K562 (cell line): Measurements from ENCODE around the gene TNFRSF13B. TPM values are rescaled to one million over a fixed set of nuclear protein-coding genes. Genes with fewer than 3 reads are reported as not detected.

ENCODE experiments used
- ATAC-seq: fragments of 200-7000 bp; cut with Tn5 transposase; 3 replicates; pipeline ENCODE4 v1.9.1; 2020; ENCODE audit warnings: moderate library complexity
- BruUV-seq: library from RNA; stranded (reverse); fragments of 400-500 nt; replicated peaks from 2 replicates; lab custom pipeline; 2021; lab: Mats Ljungman, UMichigan
- CTCF ChIA-PET: fragments of 300-600 bp; formaldehyde crosslinking; extraction: SDS; loops from one replicate; lab custom pipeline; 2021; ENCODE audit warnings: low intra/inter-chr PET ratio; lab: Yijun Ruan, JAX
- POLR2A ChIA-PET: fragments of 300-600, 350-650 bp; sonication (Branson Sonifier 250); formaldehyde crosslinking; extraction: SDS; loops from one replicate; lab custom pipeline; 2021; ENCODE audit warnings: antibody characterized with exemption, inconsistent platforms; lab: Yijun Ruan, JAX
- DNase-seq, 4 experiments: peaks; one replicate each; pipeline versions ENCODE4 v3.0.0 to v3.0.0-alpha.2; 2011 to 2018; ENCODE audit warnings: low spot score in 3 of 4, mixed read lengths in 3 of 4; ENCODE audit errors: extremely low read depth in 1 of 4
- FAIRE-seq: peaks from 2 replicates; lab custom pipeline; 2011; peaks lifted over from hg19 to GRCh38; lab: Jason Lieb, UNC
- H2AFZ ChIP-seq: 2 replicates; pipeline ENCODE4 v1.6.0; 2011; ENCODE audit warnings: low read depth, low read length, control low read depth, inconsistent platforms
- H3K27ac ChIP-seq: fragments of 200-600 bp; 3 replicates; pipeline ENCODE4 v1.8.0; 2011; ENCODE audit warnings: low read depth, mild to moderate bottlenecking, control low read depth, inconsistent platforms, low read length, moderate library complexity, mixed read lengths; ENCODE audit errors: extremely low read depth
- H3K27me3 ChIP-seq, 2 experiments: fragments of 300-600 bp in 1 of 2; 2 replicates in 1 of 2; 3 replicates in 1 of 2; pipeline versions ENCODE4 v1.6.0 to v1.8.0; 2011; ENCODE audit warnings: inconsistent platforms in 2 of 2, low read length in 2 of 2, mild to moderate bottlenecking in 1 of 2, mixed read lengths in 1 of 2, moderate library complexity in 1 of 2; ENCODE audit not compliant: control insufficient read depth in 2 of 2, insufficient read depth in 2 of 2
- H3K36me3 ChIP-seq: fragments of 300-600 bp; 3 replicates; pipeline ENCODE4 v1.8.0; 2011; ENCODE audit warnings: mild to moderate bottlenecking, low read length, inconsistent platforms; ENCODE audit not compliant: control insufficient read depth, insufficient read depth
- H3K4me1 ChIP-seq, 2 experiments: fragments of 200-600 bp in 1 of 2; replicated peaks in 1 of 2; 2 replicates in 1 of 2; 3 replicates in 1 of 2; pipeline versions ENCODE4 v1.5.1 to v1.8.0; 2011; ENCODE audit warnings: inconsistent platforms in 2 of 2, low read length in 2 of 2, mild to moderate bottlenecking in 1 of 2, mixed read lengths in 1 of 2, moderate library complexity in 1 of 2; ENCODE audit not compliant: control insufficient read depth in 2 of 2, insufficient read depth in 2 of 2
- H3K4me2 ChIP-seq: 2 replicates; pipeline ENCODE4 v1.6.1; 2011; ENCODE audit warnings: low read length, control low read depth, inconsistent platforms, mixed read lengths; ENCODE audit not compliant: insufficient read depth
- H3K4me3 ChIP-seq: fragments of 200-600 bp; sonication (generic), shearing (Covaris generic); 2 replicates; pipeline ENCODE4 v1.5.1; 2016; ENCODE audit warnings: control low read depth, inconsistent platforms
- H3K79me2 ChIP-seq: fragments of 200-600 bp; 3 replicates; pipeline ENCODE4 v1.8.0; 2011; ENCODE audit warnings: low read length, inconsistent platforms; ENCODE audit not compliant: control insufficient read depth, insufficient read depth
- H3K9ac ChIP-seq, 2 experiments: 2 replicates each; pipeline versions ENCODE4 v1.6.0 to v1.6.1; 2011; ENCODE audit warnings: low read depth in 2 of 2, low read length in 2 of 2, control low read depth in 1 of 2, inconsistent platforms in 1 of 2, mild to moderate bottlenecking in 1 of 2, mixed read lengths in 1 of 2; ENCODE audit not compliant: insufficient read depth in 1 of 2
- H3K9me1 ChIP-seq: one replicate; pipeline ENCODE4 v1.6.0; 2011; ENCODE audit warnings: inconsistent platforms, mild to moderate bottlenecking, low read length, moderate library complexity; ENCODE audit not compliant: control insufficient read depth, insufficient read depth
- H3K9me3 ChIP-seq: replicated peaks from 2 replicates; pipeline ENCODE4 v1.5.1; 2011; ENCODE audit warnings: low read depth, low read length, inconsistent platforms; ENCODE audit not compliant: control insufficient read depth, insufficient read depth
- H4K20me1 ChIP-seq: replicated peaks from 2 replicates; pipeline ENCODE4 v1.6.1; 2011; ENCODE audit warnings: low read length, inconsistent platforms, mixed read lengths; ENCODE audit not compliant: control insufficient read depth, insufficient read depth
- ARHGAP35 ChIP-seq: fragments of 450-650 bp; IDR thresholded peaks from 2 replicates; pipeline ENCODE4 v1.6.1; 2018; ENCODE audit not compliant: partially characterized antibody
- CTBP1 ChIP-seq: fragments of 450-650 bp; IDR thresholded peaks from 2 replicates; pipeline ENCODE4 v1.6.1; 2016; ENCODE audit warnings: borderline replicate concordance
- EGR1 ChIP-seq: fragments of 450-650 bp; conservative IDR thresholded peaks from 2 replicates; pipeline ENCODE4 v1.6.1; 2017; ENCODE audit warnings: mild to moderate bottlenecking
- KDM1A ChIP-seq, 2 experiments: fragments of 450-650 bp; IDR thresholded peaks; 2 replicates each; pipeline ENCODE4 v1.6.1; 2016; ENCODE audit warnings: mild to moderate bottlenecking in 2 of 2
- PTBP1 ChIP-seq: fragments of 200-400 bp; formaldehyde crosslinking; IDR thresholded peaks from 2 replicates; pipeline ENCODE4 v1.6.1; 2017; ENCODE audit warnings: low read depth, low read length
- SOX6 ChIP-seq: fragments of 450-650 bp; IDR thresholded peaks from 2 replicates; pipeline ENCODE4 v1.6.1; 2014; ENCODE audit warnings: mild to moderate bottlenecking
- WGBS: fragments of 100-300 bp; shearing (Covaris generic); methylation state at CpG from one replicate; pipeline ENCODE4 v1.1.6; 2016; ENCODE audit warnings: low coverage, mixed read lengths; ENCODE audit not compliant: insufficient coverage; ENCODE audit errors: missing lambda C conversion rate; 5-methylcytosine and 5-hydroxymethylcytosine counted together
- in situ Hi-C: fragments of 300-500 bp; cut with MboI; formaldehyde crosslinking; loops from 4 replicates; pipeline ENCODE4 v1.15.0; 2018; ENCODE audit warnings: inconsistent platforms, mixed read lengths
- intact Hi-C: fragments of 100-400 bp; cut with micrococcal nuclease; formaldehyde crosslinking; loops from 2 replicates; pipeline ENCODE4 v1.14.2; 2022
- polyA plus RNA-seq, 8 experiments: library from polyadenylated mRNA; depleted of rRNA in 4 of 8; stranded (reverse) in 5 of 8; unstranded in 3 of 8; fragments of >200 nt; fragmentation: Nextera tagmentation in 2 of 8; fragmentation: Illumina TruSeq in 1 of 8; extraction: Ambion mirVana in 2 of 8; extraction: Trizol in 1 of 8; gene quantifications; 2 replicates each; pipeline versions ENCODE4 v1.2.1 to v1.2.3, GENCODE V29; 2011 to 2014; ENCODE audit warnings: inconsistent platforms in 1 of 8, missing spikeins in 1 of 8
- total RNA-seq, 7 experiments: library from RNA; depleted of rRNA in 6 of 7; stranded (reverse); fragments of >200 nt in 6 of 7; fragmentation: Illumina TruSeq in 2 of 7; extraction: Trizol in 2 of 7; gene quantifications; 2 replicates each; pipeline versions ENCODE4 v1.2.1 to v1.2.3, GENCODE V29; 2011 to 2021; ENCODE audit warnings: low replicate concordance in 1 of 7
- TF ChIP-seq, protein P1 (sequence below), 2 experiments: fragments of 250-450 bp in 1 of 2; fragments of 450-650 bp in 1 of 2; sonication (Bioruptor Pico) in 1 of 2; IDR thresholded peaks; 2 replicates each; pipeline versions ENCODE4 v1.6.1 to v1.8.0; 2016 to 2021; ENCODE audit warnings: mild to moderate bottlenecking in 2 of 2, moderate library complexity in 2 of 2, missing compliant biosample characterization in 1 of 2, missing genetic modification characterization in 1 of 2
- TF ChIP-seq, protein P2 (sequence below): fragments of 250-450 bp; sonication (Bioruptor Pico); IDR thresholded peaks from 2 replicates; pipeline ENCODE4 v1.8.0; 2021; ENCODE audit warnings: moderate library complexity, mild to moderate bottlenecking, inconsistent platforms
- TF ChIP-seq, protein P3 (sequence below): fragments of 200-800 bp; sonication (Bioruptor generic); IDR thresholded peaks from 2 replicates; pipeline ENCODE4 v1.6.1; 2017; ENCODE audit warnings: missing genetic modification characterization, missing compliant biosample characterization
- TF ChIP-seq, protein P4 (sequence below), 2 experiments: fragments of 450-650 bp in 1 of 2; sonication (generic) in 1 of 2; formaldehyde crosslinking in 1 of 2; IDR thresholded peaks in 1 of 2; conservative IDR thresholded peaks in 1 of 2; 2 replicates each; pipeline versions ENCODE4 v1.6.1 to v1.8.1; 2016 to 2023; ENCODE audit warnings: mild to moderate bottlenecking in 2 of 2, moderate library complexity in 2 of 2, inconsistent platforms in 1 of 2, missing genetic modification reagents in 1 of 2

Gene TNFRSF13B
- total and polyA plus RNA-seq, 9 of the 15 experiments (the other 6 are each of a cell fraction or from before 2014, with no cell fraction given), result not detected

DNA sequence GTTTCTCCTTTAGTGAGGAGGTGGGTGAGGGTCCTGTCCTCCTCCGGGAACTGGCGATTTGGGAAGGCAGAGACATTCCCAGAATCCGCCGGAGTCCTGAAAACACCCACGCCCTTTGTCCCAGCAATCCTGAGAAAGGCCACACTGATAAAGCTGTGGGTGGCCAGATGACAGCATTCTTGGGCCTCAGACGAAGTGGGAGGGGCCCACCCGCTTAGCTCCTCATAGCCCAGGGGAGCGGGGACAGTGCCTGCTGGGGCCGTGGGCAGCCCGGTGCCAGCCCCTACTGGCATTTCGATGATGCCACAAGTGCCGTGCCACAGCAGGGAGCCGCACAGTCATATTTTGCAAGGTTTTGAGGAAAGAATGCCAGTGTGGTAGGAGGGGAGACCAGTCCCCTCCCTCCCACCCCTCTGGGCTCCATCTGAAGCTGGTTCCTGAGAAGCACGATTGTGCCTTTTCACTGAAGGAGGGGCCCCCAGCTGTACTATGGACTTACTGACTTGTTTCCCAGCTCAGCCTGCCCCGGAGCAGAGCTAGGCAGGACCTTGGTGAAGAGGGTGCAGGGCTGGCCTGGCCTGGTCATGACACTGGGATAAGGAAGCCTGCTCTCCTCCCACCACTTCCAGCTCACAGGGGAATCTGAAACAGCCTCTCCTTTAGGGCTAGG, 49.4 kb upstream of the TNFRSF13B start:
- no peaks in the 10 kb centered on the region for H4K20me1 ChIP-seq
- peak; percentile 82 for ATAC-seq
- peak; percentile 52 for FAIRE-seq
- peak; percentile 38 to 50 (median 44) for DNase-seq
- intact Hi-C loops (no loop called here), in situ Hi-C loops (no loop called here)
- no peak overlapping the region for H3K4me3 ChIP-seq
- H3K9me3 ChIP-seq, result no peaks in the 10 kb centered on the region
- H3K27ac ChIP-seq, result no peak overlapping the region
- no TSS peak for BruUV-seq
- 6% methylated on average over 8 of the region's 15 CpGs for WGBS
- H3K9ac ChIP-seq, result no peak overlapping the region; a peak in 1 of 4 replicates
- no peaks in the 10 kb centered on the region for H3K79me2 ChIP-seq
- TF ChIP-seq, protein P1, sequence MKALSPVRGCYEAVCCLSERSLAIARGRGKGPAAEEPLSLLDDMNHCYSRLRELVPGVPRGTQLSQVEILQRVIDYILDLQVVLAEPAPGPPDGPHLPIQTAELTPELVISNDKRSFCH (CRISPR knock-in tag; IDR thresholded peaks at IDR 0.05), result no peak
- TF ChIP-seq, protein P1 (tag; IDR thresholded peaks at IDR 0.05), result peak; percentile 49; the same call in 1 of the 2 replicates
- TF ChIP-seq, protein P2, sequence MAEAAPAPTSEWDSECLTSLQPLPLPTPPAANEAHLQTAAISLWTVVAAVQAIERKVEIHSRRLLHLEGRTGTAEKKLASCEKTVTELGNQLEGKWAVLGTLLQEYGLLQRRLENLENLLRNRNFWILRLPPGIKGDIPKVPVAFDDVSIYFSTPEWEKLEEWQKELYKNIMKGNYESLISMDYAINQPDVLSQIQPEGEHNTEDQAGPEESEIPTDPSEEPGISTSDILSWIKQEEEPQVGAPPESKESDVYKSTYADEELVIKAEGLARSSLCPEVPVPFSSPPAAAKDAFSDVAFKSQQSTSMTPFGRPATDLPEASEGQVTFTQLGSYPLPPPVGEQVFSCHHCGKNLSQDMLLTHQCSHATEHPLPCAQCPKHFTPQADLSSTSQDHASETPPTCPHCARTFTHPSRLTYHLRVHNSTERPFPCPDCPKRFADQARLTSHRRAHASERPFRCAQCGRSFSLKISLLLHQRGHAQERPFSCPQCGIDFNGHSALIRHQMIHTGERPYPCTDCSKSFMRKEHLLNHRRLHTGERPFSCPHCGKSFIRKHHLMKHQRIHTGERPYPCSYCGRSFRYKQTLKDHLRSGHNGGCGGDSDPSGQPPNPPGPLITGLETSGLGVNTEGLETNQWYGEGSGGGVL, result no peak
- TF ChIP-seq, protein P3, sequence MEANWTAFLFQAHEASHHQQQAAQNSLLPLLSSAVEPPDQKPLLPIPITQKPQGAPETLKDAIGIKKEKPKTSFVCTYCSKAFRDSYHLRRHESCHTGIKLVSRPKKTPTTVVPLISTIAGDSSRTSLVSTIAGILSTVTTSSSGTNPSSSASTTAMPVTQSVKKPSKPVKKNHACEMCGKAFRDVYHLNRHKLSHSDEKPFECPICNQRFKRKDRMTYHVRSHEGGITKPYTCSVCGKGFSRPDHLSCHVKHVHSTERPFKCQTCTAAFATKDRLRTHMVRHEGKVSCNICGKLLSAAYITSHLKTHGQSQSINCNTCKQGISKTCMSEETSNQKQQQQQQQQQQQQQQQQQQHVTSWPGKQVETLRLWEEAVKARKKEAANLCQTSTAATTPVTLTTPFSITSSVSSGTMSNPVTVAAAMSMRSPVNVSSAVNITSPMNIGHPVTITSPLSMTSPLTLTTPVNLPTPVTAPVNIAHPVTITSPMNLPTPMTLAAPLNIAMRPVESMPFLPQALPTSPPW (CRISPR knock-in tag), result peak; percentile 45; the same call in 1 of the 2 replicates
- TF ChIP-seq, protein P4, sequence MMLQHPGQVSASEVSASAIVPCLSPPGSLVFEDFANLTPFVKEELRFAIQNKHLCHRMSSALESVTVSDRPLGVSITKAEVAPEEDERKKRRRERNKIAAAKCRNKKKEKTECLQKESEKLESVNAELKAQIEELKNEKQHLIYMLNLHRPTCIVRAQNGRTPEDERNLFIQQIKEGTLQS (IDR thresholded peaks at IDR 0.05), result no peak
- TF ChIP-seq, protein P4 (CRISPR knock-in tag; conservative IDR thresholded peaks at IDR 0.05), result no peak
- no peak for TF ChIP-seq ARHGAP35
- peak; percentile 83 for TF ChIP-seq EGR1
- TF ChIP-seq CTBP1, result 0 out of 2 replicates have a peak, but pooled peaks have one; percentile 11
- TF ChIP-seq SOX6, result no peak
- TF ChIP-seq PTBP1, result no peak
- no peak for TF ChIP-seq KDM1A (IDR thresholded peaks at IDR 0.05)
- ChIA-PET CTCF (no interaction called here), POLR2A (no interaction called here)
- H3K36me3 ChIP-seq, result no peaks in the 10 kb centered on the region
- H3K4me2 ChIP-seq, result peak overlapping the region; percentile 32
- H3K27me3 ChIP-seq, result no peaks in the 10 kb centered on the region
- H3K4me1 ChIP-seq, result peaks cover 5 to 6% of the 10 kb centered on the region in 2 experiments; a peak in 4 of 5 replicates
- no peaks in the 10 kb centered on the region for H3K9me1 ChIP-seq
- no peak overlapping the region for H2AFZ ChIP-seq
